GM12891 (cell line): ENCODE measurements around the gene ANKDD1A.

ENCODE experiments used
- PAX5 ChIP-seq: IDR thresholded peaks from 2 replicates; pipeline ENCODE4 v1.6.1; 2011; ENCODE audit warnings: low read length, moderate library complexity, mild to moderate bottlenecking; ENCODE audit not compliant: insufficient read depth, severe bottlenecking
- POLR2A ChIP-seq: IDR thresholded peaks from 2 replicates; pipeline ENCODE4 v1.6.1; 2011; ENCODE audit warnings: low read depth, low read length, control low read depth
- POLR2AphosphoS5 ChIP-seq: IDR thresholded peaks from 2 replicates; pipeline ENCODE4 v1.6.1; 2011; ENCODE audit warnings: low read depth, low read length, control low read depth
- POU2F2 ChIP-seq: IDR thresholded peaks from 2 replicates; pipeline ENCODE4 v1.6.1; 2011; ENCODE audit warnings: low read depth, mild to moderate bottlenecking, control low read depth, low read length, moderate library complexity
- SPI1 ChIP-seq: IDR thresholded peaks from 2 replicates; pipeline ENCODE4 v1.6.1; 2011; ENCODE audit warnings: low read depth, low read length, control low read depth
- TAF1 ChIP-seq: IDR thresholded peaks from 2 replicates; pipeline ENCODE4 v1.6.1; 2011; ENCODE audit warnings: low read depth, low read length, control low read depth

GRCh38 chr15:64959128-64959527 is 47.4 kb downstream of the ANKDD1A start:
- no peak for TF ChIP-seq POLR2A
- no peak for TF ChIP-seq POLR2AphosphoS5
- no peak for TF ChIP-seq TAF1
- no peak for TF ChIP-seq POU2F2
- no peak for TF ChIP-seq SPI1
- no peak for TF ChIP-seq PAX5
